AG04450 (cell line): Measurements from ENCODE around the gene LONP2. TPM values are rescaled to one million over a fixed set of nuclear protein-coding genes. Genes with fewer than 3 reads are reported as not detected.
"Not testable (repeated sequence)": the region's sequence is repeated elsewhere in the genome, so short reads cannot be mapped to it uniquely, and the experiment has no call there.

Source experiments
- CTCF ChIA-PET: fragments of 300-600, 350-600 bp; formaldehyde crosslinking; extraction: SDS; loops from one replicate; lab custom pipeline; 2022; ENCODE audit warnings: antibody characterized with exemption, inconsistent platforms; lab: Charles Lee
- POLR2A ChIA-PET: fragments of 350-600 bp; formaldehyde crosslinking; extraction: SDS; loops from one replicate; lab custom pipeline; 2021; ENCODE audit warnings: antibody characterized with exemption, inconsistent platforms; lab: Yijun Ruan, JAX
- DNase-seq: peaks from one replicate; pipeline ENCODE4 v3.0.0-alpha.2; 2011; ENCODE audit warnings: low read depth, low spot score
- H3K27ac ChIP-seq: one replicate; pipeline ENCODE4 v1.5.1; 2012; ENCODE audit warnings: low read depth, low read length, control low read depth
- H3K27me3 ChIP-seq: one replicate; pipeline ENCODE4 v1.6.0; 2012; ENCODE audit warnings: low read length; ENCODE audit not compliant: control insufficient read depth, insufficient read depth
- H3K4me3 ChIP-seq: 2 replicates; pipeline ENCODE4 v1.5.1; 2011; ENCODE audit warnings: mild to moderate bottlenecking, low read depth, low read length, control low read depth
- H3K9me3 ChIP-seq: 2 replicates; pipeline ENCODE4 v1.5.1; 2012; ENCODE audit warnings: low read length; ENCODE audit not compliant: control insufficient read depth, insufficient read depth
- CTCF ChIP-seq: IDR thresholded peaks from 2 replicates; pipeline ENCODE4 v1.5.1; 2011; ENCODE audit warnings: low read depth, low read length, control low read depth, inconsistent platforms
- polyA plus RNA-seq: library from polyadenylated mRNA; depleted of rRNA; stranded (reverse); fragments of >200 nt; gene quantifications from 2 replicates; pipeline ENCODE4 v1.2.3, GENCODE V29; 2011

The LONP2 gene
- polyA plus RNA-seq, 1 experiment, result 63.7 TPM

DNA sequence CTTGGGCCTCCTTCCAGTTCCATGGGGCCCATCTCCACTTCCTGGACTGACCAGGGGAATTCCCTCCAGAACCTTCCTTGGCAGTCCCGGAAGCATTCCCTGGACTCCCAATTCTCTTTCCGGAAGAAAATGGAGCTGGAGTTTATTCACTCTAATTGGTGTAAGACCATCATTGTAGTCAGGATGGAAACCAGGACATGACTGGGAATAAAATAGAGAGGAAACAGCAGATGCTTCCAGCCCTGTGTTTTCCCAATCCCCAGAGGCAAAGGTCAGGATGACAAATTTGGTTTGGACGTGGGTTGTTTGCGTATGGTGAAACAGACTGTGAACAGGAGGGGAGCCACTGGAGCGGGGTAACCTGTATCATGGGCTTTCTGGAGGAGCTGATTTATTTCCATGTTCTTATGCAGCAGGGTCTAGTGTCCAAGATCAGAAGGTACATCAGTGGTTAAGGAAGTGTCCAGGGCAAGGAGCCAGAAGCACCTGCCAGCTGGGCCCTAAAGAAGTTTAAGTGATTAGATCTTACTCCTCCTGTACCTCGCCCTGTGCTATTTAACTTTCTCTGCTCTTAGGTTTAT lies 8.5 kb upstream of the LONP2 start:
- ChIA-PET CTCF (interaction anchor here (0.6 to 6.7 kb wide), 4 partner anchors 12 to 395 kb away, joined by 4 to 80 read pairs (median 5); no protein-coding TSS in a partner anchor), POLR2A (no interaction called here)
- Histone ChIP-seq H3K27ac (no peak overlapping the region), H3K27me3 (no peaks in the 10 kb centered on the region), H3K9me3 (no peaks in the 10 kb centered on the region), H3K4me3 (no peak overlapping the region)
- DNase-seq, result no peak
- no peak for TF ChIP-seq CTCF

GRCh38 chr16:48236286-48236685 lies 7.8 kb upstream of the LONP2 start:
- ChIA-PET POLR2A (no interaction called here), CTCF (interaction anchor here (0.9 to 6.7 kb wide), 3 partner anchors 21 to 395 kb away, joined by 4 to 80 read pairs (median 6); no protein-coding TSS in a partner anchor)
- TF ChIP-seq CTCF, result no peak
- DNase-seq, result no peak
- Histone ChIP-seq H3K4me3 (no peak overlapping the region), H3K9me3 (no peaks in the 10 kb centered on the region), H3K27me3 (no peaks in the 10 kb centered on the region), H3K27ac (no peak overlapping the region)

- H3K9me3 ChIP-seq, POLR2A ChIA-PET, H3K27me3 ChIP-seq, H3K27ac ChIP-seq, DNase-seq, H3K4me3 ChIP-seq: not testable (repeated sequence)
- CTCF ChIA-PET, result interaction anchor here (0.7 to 1.9 kb wide), 4 partner anchors 17 to 383 kb away, joined by 3 to 6 read pairs (median 4); no protein-coding TSS in a partner anchor
Observed at GRCh38 chr16:48240147-48240546, 4.0 kb upstream of the LONP2 start.

- Histone ChIP-seq H3K27me3 (no peaks in the 10 kb centered on the region), H3K4me3 (peak overlapping the region; percentile 92), H3K27ac (no peak overlapping the region), H3K9me3 (no peaks in the 10 kb centered on the region; the same call in 1 of the 2 replicates)
- no peak for TF ChIP-seq CTCF
- POLR2A ChIA-PET, result no interaction called here
- CTCF ChIA-PET, result interaction anchor here (2.5 kb wide), 1 partner anchor 386 kb away, joined by 7 read pairs; no protein-coding TSS in a partner anchor
- no peak for DNase-seq
Observed at GRCh38 chr16:48244863-48245195, 729 bp downstream of the LONP2 start.

GRCh38 chr16:48246066-48246465 lies 2.0 kb downstream of the LONP2 start:
- no peak for DNase-seq
- H3K9me3 ChIP-seq, result no peaks in the 10 kb centered on the region; the same call in 1 of the 2 replicates
- ChIA-PET POLR2A (no interaction called here), CTCF (interaction anchor here (1.0 kb wide), 1 partner anchor 377 kb away, joined by 3 read pairs; no protein-coding TSS in a partner anchor)
- TF ChIP-seq CTCF, result no peak
- peak overlapping the region; percentile 92 for H3K4me3 ChIP-seq
- no peak overlapping the region for H3K27ac ChIP-seq
- H3K27me3 ChIP-seq, result no peaks in the 10 kb centered on the region
